DMS114 treated with DMSO at 0.1 percent for 48 hours (cell line): ENCODE measurements around the gene F2RL2.
A peak's percentile ranks its signal among the peaks of the same experiment; 100 is the strongest.
"Not testable (repeated sequence)": the region's sequence is repeated elsewhere in the genome, so short reads cannot be mapped to it uniquely, and the experiment has no call there.

ENCODE experiments used
- DNase-seq: peaks from one replicate; lab custom pipeline; 2025; ENCODE audit not compliant: unreplicated experiment; lab: John Stamatoyannopoulos, UW

F2RL2 gene

DNA sequence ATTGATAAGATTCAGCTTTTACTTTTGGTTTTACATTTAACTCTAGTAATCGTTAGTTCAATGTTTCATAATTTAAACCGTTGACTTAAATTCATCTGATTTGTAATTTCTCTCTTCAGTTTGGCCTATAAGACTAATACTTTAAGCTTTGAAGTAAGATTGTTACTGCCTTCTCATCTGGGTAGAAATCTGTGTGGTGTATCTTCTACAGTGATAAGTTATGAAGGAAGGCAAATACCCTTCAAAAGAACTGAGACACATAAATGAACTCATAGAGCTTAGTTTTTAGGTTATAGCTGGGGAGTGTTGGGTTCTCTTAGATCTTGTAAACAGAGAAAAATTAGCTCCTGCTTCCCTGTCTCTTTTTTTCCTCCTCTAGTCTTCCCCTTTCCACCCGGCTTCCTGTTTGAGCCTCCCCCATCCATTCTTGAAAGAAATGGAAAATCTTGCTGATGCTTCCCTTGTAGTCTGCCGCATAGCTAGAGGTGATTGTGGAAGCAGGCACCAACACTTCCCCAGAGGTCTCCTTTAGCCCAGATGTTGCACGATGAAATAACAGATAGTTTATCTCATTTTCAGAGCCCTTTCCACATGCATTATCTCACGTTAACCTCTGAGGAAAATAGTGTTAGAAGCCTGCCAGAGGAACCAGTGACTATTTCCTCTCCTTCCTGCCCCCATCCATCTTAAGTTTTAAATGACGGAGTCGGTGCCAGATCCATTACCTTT lies 2.0 kb upstream of the F2RL2 start:
- DNase-seq = no peak

- no peak for DNase-seq
Observed at GRCh38 chr5:76622076-76622475, 1.1 kb downstream of the F2RL2 start.

DNA sequence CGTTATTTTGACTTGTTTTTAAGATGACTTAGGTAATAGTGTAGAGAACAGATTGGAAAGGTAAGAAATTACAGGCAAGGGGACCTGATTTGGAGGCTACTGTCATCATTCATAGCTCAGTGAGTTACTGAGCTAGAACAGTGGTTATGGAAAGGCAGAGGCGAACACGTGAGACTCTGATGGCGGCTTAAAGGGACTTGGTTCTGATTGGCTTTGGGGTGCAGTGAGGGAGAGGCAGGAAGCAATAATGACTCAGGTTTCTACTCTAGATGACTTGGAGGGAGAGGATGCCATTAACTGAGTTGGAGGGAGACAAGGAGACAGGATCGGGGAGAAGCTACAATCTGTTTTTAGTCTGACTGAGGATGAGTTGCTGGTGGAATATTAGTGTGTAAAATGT lies 3.0 kb downstream of the F2RL2 start:
- DNase-seq = no peak

DNA sequence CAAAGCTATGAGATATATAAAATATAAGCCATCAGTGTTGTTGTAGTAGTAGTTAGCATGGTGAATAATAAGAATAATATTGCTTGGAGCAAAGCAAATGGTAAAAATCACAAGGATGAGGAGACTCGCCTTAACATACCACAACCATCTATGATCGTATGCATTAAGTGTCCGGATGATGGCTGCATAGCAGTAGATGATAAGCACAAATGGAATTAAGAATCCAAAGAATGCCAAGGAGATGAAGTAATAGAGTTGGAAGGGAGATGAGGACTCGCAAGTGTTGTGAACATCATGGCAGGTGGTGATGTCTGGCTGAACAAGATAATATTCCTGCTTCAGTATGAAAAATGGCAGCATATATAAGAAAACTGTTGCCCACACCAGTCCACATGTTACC lies 5.5 kb downstream of the F2RL2 start:
- no peak for DNase-seq

DNA sequence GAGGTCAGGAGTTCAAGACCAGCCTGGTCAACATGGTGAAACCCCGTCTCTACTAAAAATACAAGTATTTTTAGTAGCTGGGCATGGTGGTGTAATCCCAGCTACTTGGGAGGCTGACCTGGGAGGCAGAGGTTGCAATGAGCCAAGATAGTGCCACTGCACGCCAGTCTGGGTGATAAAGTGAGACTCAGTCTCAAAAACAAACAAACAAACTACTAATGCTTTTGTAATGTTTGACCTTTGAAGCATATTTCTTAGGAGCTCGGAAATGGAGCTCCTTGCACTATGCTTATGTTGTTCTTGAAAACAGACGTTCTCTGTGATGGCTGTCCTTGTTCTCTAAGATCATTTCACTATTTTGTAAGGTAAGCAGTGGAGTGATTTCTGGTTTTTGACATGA lies 6.0 kb downstream of the F2RL2 start:
- DNase-seq = no peak

- DNase-seq = no peak
Observed at GRCh38 chr5:76616206-76616605, 7.0 kb downstream of the F2RL2 start.

DNA sequence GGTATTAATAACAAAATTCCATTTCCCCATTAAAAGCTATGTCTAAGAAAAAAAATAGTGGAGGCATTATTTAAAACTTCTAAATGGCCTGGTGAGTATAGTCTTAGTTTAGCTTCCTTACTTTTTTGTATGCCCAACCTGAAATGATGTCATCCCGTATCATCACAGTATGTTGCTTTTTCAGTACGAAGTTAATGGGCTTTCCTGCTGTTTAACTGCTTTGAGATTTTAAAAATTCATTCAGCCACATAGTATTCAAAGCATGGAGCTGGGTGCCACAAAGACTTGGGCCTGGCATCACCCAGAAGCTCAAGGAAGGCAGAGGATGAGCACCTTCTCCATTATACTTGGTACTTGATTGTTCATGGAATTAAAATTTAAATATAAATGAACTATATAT lies 7.4 kb downstream of the F2RL2 start:
- no peak for DNase-seq

DNA sequence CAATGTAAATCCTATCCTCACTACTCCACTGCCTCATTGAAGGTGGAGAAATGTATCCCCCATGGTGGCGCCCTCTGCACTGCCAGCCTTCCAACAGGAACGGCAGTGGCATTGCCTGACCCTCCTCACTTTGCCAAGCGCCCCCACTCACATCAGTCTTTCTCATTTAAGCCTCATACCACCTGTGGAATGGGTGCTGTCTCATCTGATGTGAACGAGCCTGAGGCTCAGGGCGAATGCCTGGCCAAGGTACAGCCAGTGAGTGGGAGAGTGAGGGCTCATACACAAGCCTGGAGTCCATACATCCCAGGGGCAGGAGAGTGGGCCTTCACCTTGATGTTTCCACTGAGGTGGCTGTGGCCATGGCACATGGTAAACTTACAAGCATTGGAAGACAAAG lies 10.3 kb downstream of the F2RL2 start:
- no peak for DNase-seq

GRCh38 chr5:76610196-76610595 lies 13.0 kb downstream of the F2RL2 start:
- DNase-seq = no peak

- DNase-seq = no peak
Observed at GRCh38 chr5:76608833-76609232, 14.4 kb downstream of the F2RL2 start.

- no peak for DNase-seq
Observed at GRCh38 chr5:76607353-76607871, 15.8 kb downstream of the F2RL2 start.

DNA sequence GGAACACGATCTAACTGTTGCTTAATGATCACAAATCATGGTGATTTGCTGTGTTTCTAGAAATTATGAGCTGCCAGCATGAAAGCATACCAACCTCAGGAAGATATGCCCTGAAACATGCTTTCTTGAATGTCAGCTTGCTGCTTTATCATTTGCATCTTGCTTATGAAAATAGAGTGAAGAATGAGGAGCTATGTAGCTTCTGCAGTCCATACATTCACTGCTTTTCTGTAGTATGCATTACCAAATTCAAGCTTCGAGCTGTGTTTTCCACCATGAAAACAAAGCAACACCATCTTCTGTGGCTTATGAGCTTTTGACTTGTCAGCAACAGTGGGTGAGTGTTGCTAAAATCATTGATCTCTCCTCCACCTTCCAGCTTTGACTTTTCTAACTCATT lies 16.5 kb downstream of the F2RL2 start:
- DNase-seq = no peak

DNA sequence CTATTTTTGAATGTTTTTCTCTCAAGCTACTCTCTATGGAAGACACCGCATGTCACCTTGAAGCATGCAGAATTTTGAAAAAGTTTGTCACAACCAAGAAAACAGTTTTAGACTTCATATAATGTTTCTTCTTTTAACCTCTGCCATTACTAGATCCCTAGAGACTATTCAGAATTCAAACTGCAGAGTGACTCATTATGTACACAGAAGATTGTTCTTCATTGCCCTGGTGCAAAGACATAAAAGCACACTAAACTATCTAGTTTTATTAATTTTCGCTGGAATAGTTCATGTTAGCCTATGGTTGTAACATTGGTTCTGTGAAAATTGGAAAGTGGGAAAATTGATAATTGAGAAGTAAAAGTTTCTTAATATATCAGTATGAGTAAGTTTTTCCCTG lies 18.4 kb downstream of the F2RL2 start:
- no peak for DNase-seq

DNA sequence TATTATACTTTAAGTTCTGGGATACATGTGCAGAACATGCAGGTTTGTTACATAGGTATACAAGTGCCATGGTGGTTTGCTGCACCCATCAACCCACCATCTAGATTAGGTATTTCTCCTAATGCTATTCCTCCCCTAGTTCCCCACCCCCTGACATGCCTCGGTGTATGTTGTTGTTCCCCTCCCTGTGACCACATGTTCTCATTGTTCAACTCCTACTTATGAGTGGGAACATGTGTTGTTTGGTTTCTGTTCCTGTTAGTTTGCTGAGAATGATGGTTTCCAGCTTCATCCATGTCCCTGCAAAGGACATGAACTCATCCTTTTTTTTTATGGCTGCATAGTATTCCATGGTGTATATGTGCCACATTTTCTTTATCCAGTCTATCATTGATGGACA lies 19.2 kb downstream of the F2RL2 start:
- DNase-seq = not testable (repeated sequence)

- no peak for DNase-seq
Observed at GRCh38 chr5:76602094-76602726, 21.0 kb downstream of the F2RL2 start.

GRCh38 chr5:76601470-76601869 lies 21.7 kb downstream of the F2RL2 start:
- peak; percentile 60 for DNase-seq

- DNase-seq = no peak
Observed at GRCh38 chr5:76600716-76601115, 22.5 kb downstream of the F2RL2 start.

GRCh38 chr5:76598531-76598930 lies 24.7 kb downstream of the F2RL2 start:
- no peak for DNase-seq

DNA sequence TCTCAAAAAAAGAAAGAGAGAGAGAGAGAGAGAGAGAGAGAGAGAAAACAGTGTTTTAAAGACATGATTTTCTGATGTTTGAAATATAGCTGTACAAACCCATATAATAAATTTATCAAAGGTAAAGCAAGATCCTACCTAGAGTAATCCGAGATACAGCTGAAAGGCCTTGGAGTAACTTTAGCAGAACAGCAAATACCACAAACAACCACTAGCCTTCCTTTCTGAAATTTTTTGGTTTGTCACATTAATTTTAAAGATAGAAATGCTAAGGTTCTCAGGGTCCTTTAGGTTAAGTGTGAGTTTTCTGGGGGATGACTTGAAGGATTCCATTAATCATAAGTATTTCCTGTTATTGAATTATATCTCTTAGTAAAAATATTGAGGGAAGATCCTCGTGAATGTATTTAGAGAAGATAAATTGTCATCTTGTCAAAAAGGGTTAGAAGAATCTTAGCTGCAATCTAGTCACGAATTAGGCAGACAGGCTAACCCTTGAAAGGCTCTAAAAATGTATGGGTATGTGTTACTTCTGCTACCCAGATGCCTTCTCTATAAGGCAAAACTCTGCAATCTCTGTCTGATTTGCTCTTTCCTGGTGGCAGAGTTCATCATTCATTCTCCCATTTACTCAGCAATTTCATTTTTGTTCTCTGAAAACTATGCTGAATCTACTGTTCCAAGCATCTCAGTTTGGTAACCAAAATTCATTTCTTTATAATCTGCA lies 27.3 kb downstream of the F2RL2 start:
- no peak for DNase-seq

- DNase-seq = no peak
Observed at GRCh38 chr5:76594107-76594506, 29.1 kb downstream of the F2RL2 start.

GRCh38 chr5:76592692-76593091 lies 30.5 kb downstream of the F2RL2 start:
- DNase-seq = no peak

DNA sequence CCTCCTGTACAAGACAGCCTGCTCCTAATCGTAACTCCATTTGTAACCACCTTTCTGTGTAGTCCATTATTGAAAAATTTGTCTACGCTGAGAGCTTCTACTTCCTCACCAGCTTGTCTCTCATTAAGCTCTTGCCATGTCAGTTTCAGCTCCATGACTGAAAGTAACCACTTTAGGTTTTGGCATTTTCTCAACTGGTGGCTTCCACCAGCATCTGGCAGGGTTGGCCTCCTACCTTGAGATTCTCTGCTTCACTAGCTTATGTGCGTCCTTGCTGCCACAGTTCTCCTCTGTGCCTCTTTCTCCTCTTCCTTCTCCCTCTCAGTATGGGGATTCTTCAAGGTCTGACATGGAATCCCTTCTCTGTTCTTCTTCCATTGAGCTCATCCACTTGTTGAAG lies 31.8 kb downstream of the F2RL2 start:
- no peak for DNase-seq
